GM13976 (cell line): ENCODE measurements around the gene DRG2.

ENCODE experiments used
- DNase-seq: peaks from one replicate; pipeline ENCODE4 v3.0.0; 2012; ENCODE audit warnings: low spot score
- CTCF ChIP-seq: IDR thresholded peaks from 2 replicates; pipeline ENCODE4 v1.5.1; 2012; ENCODE audit warnings: borderline replicate concordance, mild to moderate bottlenecking; ENCODE audit not compliant: insufficient read depth; ENCODE audit errors: extremely low read depth, missing control alignments, control extremely low read depth
- in situ Hi-C: fragments of 300-500 bp; cut with MboI; formaldehyde crosslinking; loops from one replicate; pipeline ENCODE4 v1.12.0; 2022; ENCODE audit warnings: low sequenced_read_pairs, mixed read lengths, inconsistent platforms; ENCODE audit not compliant: unreplicated experiment

The DRG2 gene

GRCh38 chr17:18144855-18145254 lies 57.1 kb downstream of the DRG2 start:
- no peak for TF ChIP-seq CTCF
- DNase-seq: no peak
- in situ Hi-C loops: no loop called here

DNA sequence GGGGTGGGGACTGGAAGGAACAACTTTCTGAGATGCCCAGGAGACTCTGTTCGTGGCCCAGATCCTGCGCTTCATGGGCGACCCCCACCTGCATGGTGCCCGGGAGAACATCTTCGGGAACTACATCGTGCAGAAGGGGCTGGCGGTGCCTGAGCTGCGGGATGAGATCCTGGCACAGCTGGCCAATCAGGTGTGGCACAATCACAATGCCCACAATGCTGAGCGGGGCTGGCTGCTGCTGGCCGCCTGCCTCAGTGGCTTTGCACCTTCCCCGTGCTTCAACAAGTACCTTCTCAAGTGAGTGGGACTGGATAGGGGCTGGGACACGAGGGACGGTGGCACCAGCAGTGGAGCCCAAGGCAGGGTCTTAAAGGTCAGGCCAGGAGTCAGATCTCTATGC lies 58.1 kb downstream of the DRG2 start:
- no peak for DNase-seq
- no peak for TF ChIP-seq CTCF
- in situ Hi-C loops: no loop called here

- no peak for DNase-seq
- in situ Hi-C loops: no loop called here
- TF ChIP-seq CTCF: no peak
These were observed 58.5 kb downstream of the DRG2 start for GRCh38 chr17:18146259-18146658.

GRCh38 chr17:18146980-18147379 lies 59.2 kb downstream of the DRG2 start:
- in situ Hi-C loops: no loop called here
- TF ChIP-seq CTCF: no peak
- DNase-seq: no peak

DNA sequence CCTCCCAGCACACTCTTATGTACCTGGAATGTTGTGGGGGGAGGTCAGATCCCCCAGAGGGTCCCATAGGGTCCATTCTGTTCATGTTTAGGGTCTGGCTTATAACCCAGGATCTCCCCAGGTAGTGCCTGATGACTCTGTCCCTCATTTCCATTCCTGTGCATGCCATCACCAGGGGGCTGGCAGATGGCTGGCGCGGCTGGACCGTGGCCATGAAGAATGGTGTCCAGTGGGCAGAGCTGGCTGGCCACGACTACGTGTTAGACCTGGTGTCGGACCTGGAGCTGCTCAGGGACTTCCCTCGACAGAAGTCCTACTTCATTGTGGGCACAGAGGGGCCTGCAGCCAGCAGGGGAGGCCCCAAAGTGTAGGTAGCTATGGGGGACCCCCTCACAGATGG lies 60.8 kb downstream of the DRG2 start:
- in situ Hi-C loops: no loop called here
- no peak for DNase-seq

GRCh38 chr17:18151290-18151689 lies 63.5 kb downstream of the DRG2 start:
- in situ Hi-C loops: no loop called here
- DNase-seq: no peak
- TF ChIP-seq CTCF: no peak

More for the DNA sequence above, 60.8 kb downstream of the DRG2 start:
- no peak for TF ChIP-seq CTCF

DNA sequence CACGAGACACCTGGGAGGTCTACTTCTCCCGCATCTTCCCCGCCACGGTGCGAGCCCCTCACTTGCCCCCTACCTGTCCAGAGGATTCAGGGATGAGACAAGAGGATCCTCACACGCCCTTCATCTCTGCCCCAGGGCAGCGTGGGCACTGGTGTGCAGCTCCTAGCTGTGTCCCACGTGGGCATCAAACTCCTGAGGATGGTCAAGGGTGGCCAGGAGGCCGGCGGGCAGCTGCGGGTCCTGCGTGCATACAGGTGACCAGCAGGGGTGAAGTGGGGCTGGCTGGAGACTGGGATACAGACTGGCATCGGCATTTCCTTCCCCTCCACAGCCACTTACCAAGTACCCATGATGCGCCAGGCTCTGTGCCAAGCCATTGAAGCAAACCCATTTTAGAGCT lies 67.4 kb downstream of the DRG2 start:
- DNase-seq: no peak
- in situ Hi-C loops: no loop called here

More for the DNA sequence above, 67.4 kb downstream of the DRG2 start:
- no peak for TF ChIP-seq CTCF
